T-helper 2 cell treated with Interferon-gamma antibody and Interleukin-4, amounts not matched to agents 5 μg/mL and 100 μg/mL, for 36 hours (primary cell): ENCODE results near the gene TGFB2.
A peak's percentile ranks its signal among the peaks of the same experiment; 100 is the strongest.

ENCODE experiments used
- DNase-seq: peaks from one replicate; pipeline ENCODE4 v3.0.0; 2021; ENCODE audit warnings: low spot score
- H3K27ac Mint-ChIP-seq: one replicate; pipeline ENCODE4 v1.8.0; 2021; ENCODE audit warnings: mild to moderate bottlenecking, mixed read lengths
- H3K27me3 Mint-ChIP-seq: one replicate; pipeline ENCODE4 v1.8.0; 2021; ENCODE audit warnings: low read depth, mixed read lengths
- H3K36me3 Mint-ChIP-seq: one replicate; pipeline ENCODE4 v1.8.0; 2021; ENCODE audit warnings: low read depth, mixed read lengths
- H3K4me1 Mint-ChIP-seq: one replicate; pipeline ENCODE4 v1.8.0; 2021; ENCODE audit warnings: low read depth, mixed read lengths
- H3K4me3 Mint-ChIP-seq: one replicate; pipeline ENCODE4 v1.8.0; 2022; ENCODE audit warnings: mild to moderate bottlenecking, moderate library complexity, mixed read lengths
- H3K9me3 Mint-ChIP-seq: one replicate; pipeline ENCODE4 v1.8.0; 2021; ENCODE audit warnings: mixed read lengths

Gene TGFB2

DNA sequence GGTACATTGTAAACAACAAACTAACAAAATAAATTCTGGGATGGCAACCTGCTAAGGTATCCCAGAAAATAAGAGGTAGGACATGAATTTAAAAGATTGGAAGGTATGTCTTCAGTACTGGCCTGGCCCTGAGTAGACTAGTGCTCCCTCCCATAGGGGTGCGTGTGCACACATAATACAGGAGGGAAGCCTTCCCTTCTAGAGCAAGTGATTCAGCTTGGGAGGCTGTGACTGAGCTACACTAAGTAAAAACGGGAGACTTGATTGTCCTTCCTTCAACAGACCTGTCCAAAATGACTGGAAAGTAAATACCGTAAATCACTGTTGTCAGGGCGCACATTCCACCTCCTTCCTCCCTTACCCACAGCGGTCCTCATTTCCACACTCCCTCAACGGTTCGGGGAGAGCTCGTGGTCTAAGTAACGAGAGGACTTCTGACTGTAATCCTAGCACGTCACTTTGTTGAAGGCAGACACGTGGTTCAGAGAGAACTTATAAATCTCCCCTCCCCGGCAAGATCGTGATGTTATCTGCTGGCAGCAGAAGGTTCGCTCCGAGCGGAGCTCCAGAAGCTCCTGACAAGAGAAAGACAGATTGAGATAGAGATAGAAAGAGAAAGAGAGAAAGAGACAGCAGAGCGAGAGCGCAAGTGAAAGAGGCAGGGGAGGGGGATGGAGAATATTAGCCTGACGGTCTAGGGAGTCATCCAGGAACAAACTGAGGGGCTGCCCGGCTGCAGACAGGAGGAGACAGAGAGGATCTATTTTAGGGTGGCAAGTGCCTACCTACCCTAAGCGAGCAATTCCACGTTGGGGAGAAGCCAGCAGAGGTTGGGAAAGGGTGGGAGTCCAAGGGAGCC lies at the start of gene TGFB2:
Gene TGFB2 (plus strand): TSS at position 523 of the 859 bp plus-strand sequence. CDS start 1,366 bp downstream, outside the sequence.
- peaks cover 15% of the 10 kb centered on the region for H3K4me1 Mint-ChIP-seq
- no peaks in the 10 kb centered on the region for H3K36me3 Mint-ChIP-seq
- H3K27me3 Mint-ChIP-seq = peaks cover 49% of the 10 kb centered on the region
- H3K9me3 Mint-ChIP-seq = no peaks in the 10 kb centered on the region
- no peak within 1 kb of the TSS for H3K27ac Mint-ChIP-seq
- DNase-seq = peak; percentile 10
- H3K4me3 Mint-ChIP-seq = no peak within 1 kb of the TSS

DNA sequence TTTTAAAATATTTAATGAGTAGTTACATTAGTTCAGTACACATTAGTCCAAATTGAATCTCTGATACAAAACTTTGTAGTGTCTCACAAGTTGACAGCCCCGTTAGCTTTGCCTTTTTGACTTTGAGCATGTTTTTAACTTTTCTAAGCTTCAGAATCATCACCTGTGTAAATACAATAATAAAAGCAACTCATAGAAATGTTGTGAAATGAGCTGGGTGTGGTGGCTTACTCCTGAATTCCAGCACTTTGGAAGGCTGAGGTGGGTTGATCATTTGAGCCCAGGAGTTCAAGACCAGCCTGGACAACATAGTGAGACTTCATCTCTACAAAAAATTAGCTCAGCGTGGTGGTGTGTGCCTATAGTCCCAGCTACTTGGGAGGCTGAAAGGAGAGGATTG lies 49.0 kb upstream of the TGFB2 start:
- Mint-ChIP-seq H3K4me1 (no peaks in the 10 kb centered on the region), H3K9me3 (no peaks in the 10 kb centered on the region), H3K27ac (no peak overlapping the region), H3K36me3 (peaks cover 1% of the 10 kb centered on the region), H3K27me3 (no peaks in the 10 kb centered on the region), H3K4me3 (no peak overlapping the region)
- DNase-seq = no peak

DNA sequence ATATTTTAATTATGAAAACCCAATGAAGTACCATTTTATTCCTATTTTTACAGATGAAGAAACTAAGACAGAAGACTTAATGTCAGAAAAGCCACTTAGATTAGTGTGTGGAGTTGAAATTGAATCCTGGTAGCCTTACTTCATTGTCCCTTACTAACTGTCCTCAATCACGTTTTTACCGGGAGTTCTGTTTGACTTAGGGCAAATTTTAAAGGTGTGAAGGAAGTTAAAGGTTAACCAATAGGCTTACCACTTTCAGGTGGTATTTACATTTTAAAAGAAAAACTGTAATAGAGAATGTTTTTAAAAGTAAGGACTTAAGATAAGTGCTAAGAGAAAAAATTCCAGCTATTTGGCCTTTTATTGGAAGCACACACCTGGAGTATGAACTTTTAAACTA lies 47.7 kb upstream of the TGFB2 start:
- Mint-ChIP-seq H3K27ac (no peak overlapping the region), H3K9me3 (no peaks in the 10 kb centered on the region), H3K4me1 (no peaks in the 10 kb centered on the region), H3K4me3 (no peak overlapping the region), H3K27me3 (no peaks in the 10 kb centered on the region), H3K36me3 (peaks cover 4% of the 10 kb centered on the region)
- DNase-seq = no peak

DNA sequence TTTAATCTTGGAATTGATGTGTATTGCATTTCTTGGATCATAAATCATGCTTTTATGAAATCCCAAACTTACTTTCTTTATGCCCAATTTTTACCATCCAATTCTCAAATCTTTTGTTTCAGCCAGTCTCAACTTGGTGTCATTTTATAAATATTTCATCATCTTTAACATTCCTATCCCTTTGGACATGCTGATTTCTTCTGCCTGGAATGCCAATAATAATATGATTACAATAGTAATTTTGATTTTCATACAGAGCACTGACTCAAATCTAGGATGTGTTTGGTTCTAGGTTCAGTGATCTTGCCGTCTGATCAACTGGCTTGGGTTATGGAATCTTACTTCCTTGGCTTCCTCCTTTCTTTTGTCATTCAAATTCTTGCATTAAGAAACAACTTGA lies 47.3 kb upstream of the TGFB2 start:
- peaks cover 5% of the 10 kb centered on the region for H3K36me3 Mint-ChIP-seq
- no peak for DNase-seq
- H3K9me3 Mint-ChIP-seq = no peaks in the 10 kb centered on the region
- no peaks in the 10 kb centered on the region for H3K27me3 Mint-ChIP-seq
- no peak overlapping the region for H3K27ac Mint-ChIP-seq
- no peak overlapping the region for H3K4me3 Mint-ChIP-seq
- H3K4me1 Mint-ChIP-seq = no peaks in the 10 kb centered on the region

DNA sequence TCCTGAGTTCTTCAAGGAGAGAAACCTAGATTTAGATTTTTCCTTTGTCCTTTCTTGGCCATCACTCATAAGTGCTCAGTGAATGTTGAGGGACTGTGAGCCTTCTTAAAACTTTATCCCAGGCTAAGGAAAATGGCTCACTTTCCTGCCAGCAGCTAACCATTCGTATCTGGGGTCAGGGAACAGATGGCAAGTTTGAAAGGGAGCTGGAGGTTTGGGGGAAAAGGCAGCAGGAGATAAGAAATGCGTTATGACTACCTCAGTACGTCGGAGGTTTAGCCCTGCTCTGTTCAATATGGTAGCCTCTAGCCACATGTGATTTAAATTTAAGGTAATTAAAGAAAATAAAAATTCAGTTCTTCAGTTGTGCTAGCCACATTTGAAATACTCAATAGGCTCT lies 46.7 kb upstream of the TGFB2 start:
- no peak overlapping the region for H3K27ac Mint-ChIP-seq
- H3K4me3 Mint-ChIP-seq = no peak overlapping the region
- no peaks in the 10 kb centered on the region for H3K27me3 Mint-ChIP-seq
- peaks cover under 1% of the 10 kb centered on the region for H3K4me1 Mint-ChIP-seq
- DNase-seq = no peak
- H3K9me3 Mint-ChIP-seq = no peaks in the 10 kb centered on the region
- peaks cover 5% of the 10 kb centered on the region for H3K36me3 Mint-ChIP-seq

DNA sequence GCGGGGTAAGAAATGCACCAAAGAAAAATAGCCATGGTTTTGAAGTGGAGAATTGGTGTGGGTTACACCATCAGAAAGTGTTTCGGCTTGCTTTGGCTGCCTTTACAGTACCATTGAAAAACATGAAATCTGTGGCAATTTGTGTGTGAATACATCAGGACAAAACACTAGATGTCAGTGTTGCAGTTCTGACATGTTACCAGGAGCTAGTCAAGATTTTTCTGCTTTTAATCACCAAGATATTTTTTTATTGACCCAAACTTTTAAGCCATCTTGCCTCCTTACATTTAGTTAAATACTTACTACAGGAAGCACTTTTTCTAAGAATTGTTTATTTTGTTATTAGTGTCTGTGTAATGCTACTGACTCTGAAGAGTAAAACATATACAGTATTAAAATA lies 45.7 kb upstream of the TGFB2 start:
- no peaks in the 10 kb centered on the region for H3K27me3 Mint-ChIP-seq
- H3K36me3 Mint-ChIP-seq = peaks cover 5% of the 10 kb centered on the region
- DNase-seq = no peak
- H3K27ac Mint-ChIP-seq = no peak overlapping the region
- H3K9me3 Mint-ChIP-seq = no peaks in the 10 kb centered on the region
- H3K4me3 Mint-ChIP-seq = no peak overlapping the region
- H3K4me1 Mint-ChIP-seq = peaks cover 2% of the 10 kb centered on the region

DNA sequence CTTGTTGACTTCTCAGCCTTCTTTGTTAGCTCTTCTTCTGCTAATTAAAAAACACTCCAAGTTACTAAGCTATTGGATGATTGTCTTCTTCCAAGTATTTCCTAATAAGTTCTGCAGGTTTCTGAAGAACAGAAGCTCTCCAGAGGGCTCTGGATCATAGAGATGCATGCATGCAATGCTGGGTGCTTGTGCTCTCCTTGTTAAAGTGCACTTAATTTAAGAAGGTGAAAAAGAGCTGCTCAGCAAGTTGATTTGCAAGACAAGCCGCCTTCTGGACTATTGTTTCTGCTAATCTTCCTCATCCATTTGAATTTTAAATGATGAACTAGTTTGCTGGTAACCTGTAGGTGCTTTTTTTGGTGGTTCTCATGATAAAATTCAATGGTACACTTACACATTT lies 43.9 kb upstream of the TGFB2 start:
- Mint-ChIP-seq H3K4me1 (peaks cover 2% of the 10 kb centered on the region), H3K36me3 (peaks cover 5% of the 10 kb centered on the region), H3K27ac (no peak overlapping the region), H3K27me3 (no peaks in the 10 kb centered on the region), H3K9me3 (no peaks in the 10 kb centered on the region), H3K4me3 (no peak overlapping the region)
- DNase-seq = no peak

DNA sequence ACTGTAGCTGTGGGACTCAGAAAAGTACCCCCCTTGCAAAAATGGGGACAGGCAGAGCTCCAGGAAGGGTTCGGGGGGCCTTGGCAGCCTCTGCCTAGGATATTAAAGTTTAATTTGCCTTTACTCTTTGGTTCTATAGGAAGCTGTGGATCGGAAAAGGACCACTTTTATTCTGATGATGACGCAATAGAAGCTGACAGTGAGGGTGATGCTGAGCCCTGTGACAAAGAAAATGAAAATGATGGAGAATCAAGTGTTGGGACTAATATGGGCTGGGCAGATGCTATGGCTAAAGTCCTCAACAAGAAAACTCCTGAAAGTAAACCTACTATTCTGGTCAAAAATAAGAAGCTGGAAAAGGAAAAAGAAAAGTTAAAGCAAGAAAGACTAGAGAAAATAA lies 43.0 kb upstream of the TGFB2 start:
- DNase-seq = no peak
- peaks cover 2% of the 10 kb centered on the region for H3K4me1 Mint-ChIP-seq
- no peaks in the 10 kb centered on the region for H3K27me3 Mint-ChIP-seq
- H3K9me3 Mint-ChIP-seq = no peaks in the 10 kb centered on the region
- peaks cover 5% of the 10 kb centered on the region for H3K36me3 Mint-ChIP-seq
- no peak overlapping the region for H3K27ac Mint-ChIP-seq
- no peak overlapping the region for H3K4me3 Mint-ChIP-seq

DNA sequence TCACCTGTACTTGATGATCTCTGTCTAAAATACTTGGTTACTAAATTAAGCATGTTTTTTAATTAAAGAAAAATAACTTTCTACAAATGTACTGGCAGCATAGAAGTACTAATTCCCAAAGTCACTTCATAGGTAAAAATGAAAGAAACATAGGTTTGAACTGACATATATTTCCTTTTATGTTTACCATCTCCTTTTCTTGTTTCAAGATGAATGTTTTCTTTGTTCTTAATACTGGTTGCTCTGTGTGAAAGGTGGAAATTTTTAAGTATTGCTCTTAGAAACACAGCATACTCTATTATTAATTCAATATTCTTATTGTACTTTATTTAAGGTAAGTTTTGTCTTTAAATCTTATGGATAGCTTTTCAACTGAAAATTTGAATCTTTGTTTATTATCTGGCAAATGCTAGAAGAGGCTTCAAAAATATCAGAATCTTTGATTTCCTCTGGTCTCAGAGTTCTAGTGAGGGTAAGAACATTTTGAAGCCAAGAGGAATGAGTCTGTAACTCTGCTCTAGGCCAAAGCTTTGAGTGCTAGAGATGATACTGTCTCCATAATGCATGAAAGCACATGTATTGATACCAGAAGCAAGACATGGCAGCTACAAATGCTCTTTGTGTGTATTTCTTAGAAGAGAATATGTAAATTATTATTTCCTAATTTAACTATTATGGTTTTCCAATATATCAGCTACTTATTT lies 41.8 kb upstream of the TGFB2 start:
- H3K27ac Mint-ChIP-seq = no peak overlapping the region
- no peaks in the 10 kb centered on the region for H3K9me3 Mint-ChIP-seq
- peaks cover 2% of the 10 kb centered on the region for H3K4me1 Mint-ChIP-seq
- H3K36me3 Mint-ChIP-seq = peaks cover 10% of the 10 kb centered on the region
- no peak overlapping the region for H3K4me3 Mint-ChIP-seq
- no peaks in the 10 kb centered on the region for H3K27me3 Mint-ChIP-seq
- DNase-seq = no peak

DNA sequence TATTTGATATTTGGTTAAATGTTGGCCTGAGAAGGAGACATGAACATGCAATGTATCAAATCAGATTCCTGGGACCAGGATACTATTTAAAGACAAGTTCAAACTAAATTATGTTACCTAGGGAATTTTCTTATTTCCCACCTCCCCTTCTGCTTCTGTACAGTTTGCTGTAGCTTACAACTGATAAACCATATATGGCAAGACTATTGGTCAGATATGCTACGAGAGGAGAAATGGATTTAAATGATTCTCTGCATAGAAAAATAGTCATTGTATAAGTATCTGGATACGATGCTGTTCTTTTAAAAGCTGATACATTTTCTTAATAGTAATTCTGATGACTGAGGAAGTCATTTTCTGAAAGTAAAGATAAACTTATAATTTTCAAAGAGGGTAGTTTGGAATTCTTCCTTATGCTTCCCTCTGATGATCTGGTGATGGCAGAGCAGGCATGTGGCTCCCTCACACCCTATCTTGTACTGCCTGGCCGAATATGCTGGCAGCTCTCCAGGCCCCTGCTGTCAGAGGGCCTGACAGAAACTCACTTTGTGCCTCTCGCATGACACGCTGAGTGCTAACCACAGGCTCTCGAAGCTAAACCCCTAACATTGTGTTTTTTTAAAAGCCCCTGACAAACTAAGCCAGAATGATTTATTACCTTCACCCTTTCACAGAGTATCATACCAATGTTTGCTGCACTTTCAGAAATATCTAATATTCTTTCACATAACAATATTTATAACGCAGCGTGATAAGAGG lies 40.7 kb upstream of the TGFB2 start:
- no peak for DNase-seq
- H3K4me1 Mint-ChIP-seq = peaks cover 2% of the 10 kb centered on the region

DNA sequence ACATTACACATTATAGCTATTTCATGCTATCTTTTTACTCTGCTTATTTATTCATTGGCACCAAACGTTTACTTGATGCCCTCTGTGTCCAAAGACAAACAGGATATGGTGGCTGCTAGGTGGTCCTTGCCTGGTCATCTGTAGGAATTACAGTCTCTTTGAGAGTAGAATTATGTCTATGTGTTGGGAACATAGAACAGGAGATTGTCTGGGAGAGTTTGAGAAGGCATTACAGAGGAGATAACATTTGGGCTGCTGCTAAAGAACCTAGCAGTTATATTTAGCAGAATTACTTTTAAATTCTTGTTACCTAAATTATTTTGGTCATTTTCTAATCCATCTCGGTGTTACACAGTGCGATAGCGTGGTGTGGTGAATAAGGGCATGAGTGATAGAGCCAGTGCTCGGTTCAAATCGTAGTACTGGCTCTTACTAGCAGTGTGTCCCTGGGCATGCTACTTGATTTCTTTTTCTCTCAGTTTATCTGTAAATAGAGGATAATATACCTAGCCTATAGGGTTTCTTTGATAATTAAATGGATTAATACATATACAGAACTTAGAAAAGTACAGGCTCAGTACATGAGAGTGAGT lies 39.6 kb upstream of the TGFB2 start:
- Mint-ChIP-seq H3K4me3 (no peak overlapping the region), H3K4me1 (peaks cover 2% of the 10 kb centered on the region), H3K9me3 (no peaks in the 10 kb centered on the region), H3K27ac (no peak overlapping the region), H3K36me3 (peaks cover 11% of the 10 kb centered on the region), H3K27me3 (no peaks in the 10 kb centered on the region)
- no peak for DNase-seq

More for the DNA sequence above, 40.7 kb upstream of the TGFB2 start:
- Mint-ChIP-seq H3K27me3 (no peaks in the 10 kb centered on the region), H3K4me3 (no peak overlapping the region), H3K27ac (no peak overlapping the region), H3K36me3 (peaks cover 10% of the 10 kb centered on the region), H3K9me3 (no peaks in the 10 kb centered on the region)

DNA sequence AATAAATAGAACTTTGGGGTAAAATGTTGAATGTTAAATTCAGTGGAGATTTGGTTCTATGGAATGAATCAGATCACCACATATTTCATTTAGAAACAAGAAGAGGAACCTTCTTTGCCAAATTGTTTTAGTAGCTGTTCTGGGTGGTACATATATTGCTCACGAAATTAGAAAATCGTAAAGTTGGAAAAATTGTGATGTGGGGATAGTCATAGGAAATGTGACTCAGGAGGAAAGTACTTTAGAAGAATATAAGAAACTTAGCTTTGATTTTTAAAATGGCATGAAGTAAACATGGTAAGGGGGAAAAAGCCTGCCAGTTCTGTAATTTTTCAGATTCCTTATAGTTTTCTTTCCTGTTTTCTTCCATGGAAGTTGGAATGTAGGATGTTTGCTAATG lies 32.6 kb upstream of the TGFB2 start:
- Mint-ChIP-seq H3K27ac (no peak overlapping the region), H3K4me3 (no peak overlapping the region), H3K27me3 (no peaks in the 10 kb centered on the region), H3K9me3 (no peaks in the 10 kb centered on the region), H3K4me1 (no peaks in the 10 kb centered on the region), H3K36me3 (peaks cover 11% of the 10 kb centered on the region)
- DNase-seq = no peak

DNA sequence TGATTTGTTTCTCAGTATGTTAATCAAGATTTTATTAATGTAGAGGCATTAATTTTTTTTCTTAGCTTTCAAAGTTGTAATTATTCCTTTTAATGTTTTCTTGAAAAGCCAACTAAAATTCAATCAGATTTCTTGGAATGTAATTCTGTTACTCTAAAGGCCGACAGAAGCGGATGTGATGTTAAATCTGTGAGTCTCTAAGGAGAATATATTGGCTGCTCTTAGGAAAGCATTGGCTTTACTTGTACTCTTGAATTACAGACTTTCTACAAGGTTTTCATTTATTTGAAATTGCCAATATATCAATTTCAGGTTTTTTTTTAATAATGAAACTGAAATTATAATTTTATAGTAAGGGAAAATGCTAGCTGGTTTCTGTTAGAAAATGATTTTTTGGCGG lies 30.8 kb upstream of the TGFB2 start:
- no peak overlapping the region for H3K4me3 Mint-ChIP-seq
- H3K27ac Mint-ChIP-seq = no peak overlapping the region
- DNase-seq = no peak
- H3K9me3 Mint-ChIP-seq = no peaks in the 10 kb centered on the region
- no peaks in the 10 kb centered on the region for H3K27me3 Mint-ChIP-seq
- no peaks in the 10 kb centered on the region for H3K4me1 Mint-ChIP-seq
- H3K36me3 Mint-ChIP-seq = peaks cover 9% of the 10 kb centered on the region

DNA sequence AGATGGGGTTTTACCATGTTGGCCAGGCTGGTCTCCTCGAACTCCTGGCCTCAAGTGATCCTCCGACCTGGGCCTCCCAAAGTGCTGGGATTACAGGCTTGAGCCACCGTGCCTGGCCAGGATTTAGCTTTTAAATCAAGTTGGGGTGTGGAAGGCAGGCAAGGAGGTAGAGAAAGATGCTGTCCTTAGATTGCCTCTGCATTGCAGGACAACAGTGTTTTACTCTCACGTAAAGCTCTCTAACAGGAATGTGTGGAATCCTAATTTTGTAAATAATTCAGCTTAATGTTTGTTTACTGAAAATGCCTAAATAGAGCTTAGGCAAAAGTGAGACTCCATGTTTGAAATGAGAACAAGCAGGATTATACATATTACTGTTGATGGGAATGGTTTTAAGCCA lies 29.5 kb upstream of the TGFB2 start:
- no peak overlapping the region for H3K27ac Mint-ChIP-seq
- no peak overlapping the region for H3K4me3 Mint-ChIP-seq
- H3K36me3 Mint-ChIP-seq = peaks cover 10% of the 10 kb centered on the region
- no peak for DNase-seq
- H3K4me1 Mint-ChIP-seq = no peaks in the 10 kb centered on the region
- no peaks in the 10 kb centered on the region for H3K27me3 Mint-ChIP-seq
- no peaks in the 10 kb centered on the region for H3K9me3 Mint-ChIP-seq
